ENCODE data around the gene ZSCAN18.

The ZSCAN18 gene

DNA sequence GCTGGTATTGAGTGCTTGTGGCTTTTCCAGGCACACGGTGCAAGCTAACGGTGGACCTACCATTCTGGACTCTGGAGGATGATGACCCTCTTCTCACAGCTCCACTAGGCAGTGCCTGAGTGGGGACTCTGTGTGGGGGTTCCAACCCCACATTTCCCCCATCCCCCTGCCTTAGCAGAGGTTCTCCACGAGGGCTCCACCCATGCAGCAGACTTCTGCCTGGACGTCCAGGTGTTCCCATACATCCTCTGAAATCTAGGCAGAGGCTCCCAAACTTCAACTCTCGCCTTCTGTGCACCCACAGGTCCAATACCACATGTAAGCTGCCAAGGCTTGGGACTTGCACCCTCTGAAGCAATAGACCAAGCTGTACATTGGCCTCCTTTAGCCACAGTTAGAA lies 25.3 kb upstream of the ZSCAN18 start:
- Histone ChIP-seq H3K4me1 (ENCODE audit: control insufficient read depth in 1 of 2, insufficient read depth in 1 of 2, low read depth in 1 of 2, low read length in 1 of 2) (no peaks in the 10 kb centered on the region), H3K27me3 (peaks cover under 1% of the 10 kb centered on the region), H3K27ac (no peak overlapping the region), H3K36me3 (no peaks in the 10 kb centered on the region), H3K9me3 (peaks cover 74% of the 10 kb centered on the region), H3K4me3 (ENCODE audit: low read depth in 1 of 2, low read length in 1 of 2) (no peak overlapping the region)
- no peak for TF ChIP-seq CTCF (IDR thresholded peaks at IDR 0.05)

DNA sequence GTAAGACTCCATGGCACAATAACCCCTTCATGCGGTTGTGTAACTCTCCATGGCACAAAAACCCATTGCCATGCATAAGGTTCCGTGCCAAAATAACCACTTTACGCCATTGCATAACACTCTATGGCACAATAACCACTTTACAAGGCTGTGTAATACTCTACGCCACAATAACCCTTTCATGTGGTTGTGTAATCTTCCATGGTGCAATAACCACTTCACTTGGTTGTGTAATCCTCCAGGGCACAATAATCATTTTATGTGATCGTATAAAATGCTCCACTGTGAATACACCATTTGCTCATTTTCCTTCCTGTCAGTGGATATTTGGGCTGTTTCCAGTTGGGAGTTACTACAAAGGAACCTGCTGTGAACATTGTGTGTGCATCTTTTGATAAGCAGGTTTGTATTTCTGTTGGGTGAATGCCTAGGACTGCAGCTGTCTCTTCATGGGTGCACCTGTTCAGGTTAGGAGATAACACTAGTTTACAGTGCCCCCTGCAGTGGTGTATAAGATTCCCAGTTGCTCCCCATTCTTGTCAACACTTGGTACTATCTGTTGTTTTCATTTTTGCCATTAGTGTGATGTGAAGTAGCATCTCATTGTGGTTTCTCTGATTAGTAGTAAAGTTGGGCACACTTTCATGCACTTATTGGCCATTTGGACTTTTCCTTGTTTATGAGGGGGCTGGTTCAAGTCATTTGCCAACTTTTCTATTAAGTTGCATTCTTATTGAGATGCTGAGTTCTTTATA lies 21.1 kb upstream of the ZSCAN18 start:
- H3K4me1 ChIP-seq (ENCODE audit: control insufficient read depth in 1 of 2, insufficient read depth in 1 of 2, low read depth in 1 of 2, low read length in 1 of 2) = no peaks in the 10 kb centered on the region
- H3K36me3 ChIP-seq = no peaks in the 10 kb centered on the region
- peaks cover 8% of the 10 kb centered on the region for H3K27me3 ChIP-seq
- TF ChIP-seq CTCF (IDR thresholded peaks at IDR 0.05) = no peak
- peaks cover 50% of the 10 kb centered on the region for H3K9me3 ChIP-seq
- no peak overlapping the region for H3K27ac ChIP-seq
- H3K4me3 ChIP-seq (ENCODE audit: low read depth in 1 of 2, low read length in 1 of 2) = no peak overlapping the region

DNA sequence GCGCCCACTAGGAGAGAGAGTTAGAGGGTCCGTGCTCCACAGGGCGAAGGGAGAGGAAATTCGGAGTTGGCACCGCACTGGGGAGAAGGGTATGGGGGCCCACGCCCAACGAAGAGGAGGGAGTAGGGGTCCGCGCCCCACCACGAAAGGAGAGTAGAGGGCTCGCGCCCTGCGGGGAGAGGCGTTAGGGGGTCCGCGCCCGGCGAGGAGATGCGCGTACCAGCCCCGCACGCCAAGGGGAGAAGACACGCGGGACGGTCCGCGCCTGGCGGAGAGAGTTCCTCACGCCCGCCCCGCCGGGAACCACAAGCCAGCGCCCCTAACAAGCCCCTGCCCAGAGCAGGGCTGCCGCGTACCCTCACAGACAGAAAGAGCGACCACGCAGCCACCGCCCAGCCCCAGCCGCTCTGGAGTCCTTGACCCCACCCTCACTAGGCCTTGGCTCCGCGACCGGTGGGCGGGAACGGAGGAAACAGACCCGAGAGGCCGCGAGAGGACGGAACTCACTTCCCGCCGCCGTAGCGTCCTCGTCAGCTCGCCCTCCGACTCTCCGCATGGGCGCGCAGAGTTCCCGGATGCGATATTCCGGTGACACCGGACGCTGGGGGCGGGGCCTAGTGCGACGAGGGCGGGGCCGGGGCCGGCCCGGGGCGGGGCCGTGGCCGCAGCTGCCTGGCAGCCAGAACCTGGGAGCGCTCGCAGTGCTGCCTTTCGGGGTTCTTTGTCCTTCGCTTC lies 20.0 kb upstream of the ZSCAN18 start:
- Histone ChIP-seq H3K4me1 (ENCODE audit: control insufficient read depth in 1 of 2, insufficient read depth in 1 of 2, low read depth in 1 of 2, low read length in 1 of 2) (no peaks in the 10 kb centered on the region), H3K4me3 (ENCODE audit: low read depth in 1 of 2, low read length in 1 of 2) (no peak overlapping the region), H3K27ac (no peak overlapping the region), H3K27me3 (peaks cover 8% of the 10 kb centered on the region), H3K9me3 (peaks cover 42% of the 10 kb centered on the region), H3K36me3 (no peaks in the 10 kb centered on the region)
- TF ChIP-seq CTCF (IDR thresholded peaks at IDR 0.05) = no peak

DNA sequence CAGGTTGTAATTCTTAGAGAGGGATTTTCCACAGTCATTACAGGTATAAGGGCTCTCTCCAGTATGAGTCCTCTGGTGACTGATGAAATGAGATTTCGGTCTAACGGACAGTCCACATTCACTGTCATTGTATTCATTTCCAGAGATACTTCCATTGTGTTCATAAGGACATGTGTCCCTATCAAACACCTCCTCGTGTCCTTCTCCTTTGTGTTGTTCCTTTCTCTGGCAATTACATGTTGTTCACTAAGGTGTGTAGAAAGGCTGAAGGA lies 10.5 kb upstream of the ZSCAN18 start:
- H3K27ac ChIP-seq = no peak overlapping the region
- H3K27me3 ChIP-seq = no peaks in the 10 kb centered on the region
- no peak overlapping the region for H3K4me3 ChIP-seq (ENCODE audit: low read depth in 1 of 2, low read length in 1 of 2)
- no peak for TF ChIP-seq CTCF (IDR thresholded peaks at IDR 0.05)
- H3K9me3 ChIP-seq = peaks cover 34% of the 10 kb centered on the region
- no peaks in the 10 kb centered on the region for H3K36me3 ChIP-seq
- H3K4me1 ChIP-seq (ENCODE audit: control insufficient read depth in 1 of 2, insufficient read depth in 1 of 2, low read depth in 1 of 2, low read length in 1 of 2) = no peaks in the 10 kb centered on the region

DNA sequence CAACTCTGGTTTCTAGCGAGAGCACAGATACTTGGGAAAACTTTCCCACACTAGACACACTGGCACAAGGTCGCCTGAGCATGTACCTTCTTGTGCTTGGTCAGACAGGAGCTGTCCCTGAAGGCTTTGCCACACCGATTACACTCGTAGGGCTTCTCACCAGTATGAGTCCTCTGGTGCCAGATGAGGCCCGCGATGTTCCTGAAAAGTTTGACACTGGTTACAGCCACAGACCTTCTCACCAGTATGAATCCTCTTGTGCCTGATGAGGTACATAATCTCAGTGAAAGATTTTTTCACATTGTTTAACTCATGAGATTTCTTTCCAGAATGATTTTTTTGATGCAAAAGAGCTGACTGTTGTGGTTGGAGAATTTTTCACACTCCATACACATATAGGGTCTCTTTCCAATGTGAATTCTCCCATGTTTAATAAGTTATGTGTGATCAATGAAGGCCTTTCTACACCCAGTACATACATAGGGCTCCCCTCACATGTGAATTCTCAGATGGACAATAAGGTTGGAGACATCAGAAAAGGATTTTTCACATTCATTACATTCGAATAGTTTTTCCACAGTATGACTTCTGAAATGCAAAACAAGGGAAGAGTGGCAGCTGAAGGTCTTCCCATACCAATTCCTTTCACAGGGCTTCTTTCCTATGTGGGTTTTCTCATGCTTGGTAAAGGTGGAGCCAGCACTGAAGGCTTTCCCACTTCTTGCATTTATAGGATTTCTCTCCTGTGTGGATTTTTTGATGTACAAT lies 9.9 kb upstream of the ZSCAN18 start:
- TF ChIP-seq CTCF (IDR thresholded peaks at IDR 0.05) = no peak
- Histone ChIP-seq H3K27me3 (no peaks in the 10 kb centered on the region), H3K36me3 (no peaks in the 10 kb centered on the region), H3K9me3 (peaks cover 34% of the 10 kb centered on the region), H3K27ac (no peak overlapping the region), H3K4me1 (ENCODE audit: control insufficient read depth in 1 of 2, insufficient read depth in 1 of 2, low read depth in 1 of 2, low read length in 1 of 2) (no peaks in the 10 kb centered on the region), H3K4me3 (ENCODE audit: low read depth in 1 of 2, low read length in 1 of 2) (no peak overlapping the region)

All from neutrophil (primary cell).